ENCODE results near the gene CLGN. TPM values are rescaled to one million over a fixed set of nuclear protein-coding genes. Genes with fewer than 3 reads are reported as not detected.
"Not testable (repeated sequence)": the region's sequence is repeated elsewhere in the genome, so short reads cannot be mapped to it uniquely, and the experiment has no call there.

Gene CLGN
- total and polyA plus RNA-seq, 10 of the 15 experiments (the other 5 are each of a cell fraction or from before 2014, with no cell fraction given), result 0.11 to 1.0 (median 0.62) TPM

GRCh38 chr4:140413130-140413969 lies 14.1 kb downstream of the CLGN start:
- RAD21 ChIA-PET (ENCODE audit: unreplicated experiment); H3K27ac ChIP-seq (ENCODE audit: control insufficient read depth, insufficient read depth); BruUV-seq (replicated peaks); FAIRE-seq; POLR2A ChIA-PET; intact Hi-C loops (cut with micrococcal nuclease; ENCODE audit: unreplicated experiment); ATAC-seq; H2AFZ ChIP-seq (ENCODE audit: control insufficient read depth, low read depth, low read length); H3K4me3 ChIP-seq; in situ Hi-C loops (cut with MboI); H3K36me3 ChIP-seq (ENCODE audit: control insufficient read depth in 2 of 2, insufficient read depth in 2 of 2, low read length in 1 of 2); H4K20me1 ChIP-seq (ENCODE audit: control insufficient read depth, insufficient read depth); H3K27me3 ChIP-seq (replicated peaks in 1 of 2; ENCODE audit: control insufficient read depth in 2 of 2, insufficient read depth in 2 of 2, low read length in 1 of 2); H3K4me2 ChIP-seq (ENCODE audit: control insufficient read depth, insufficient read depth); DNase-seq (ENCODE audit: low read depth, low spot score); H3K9ac ChIP-seq (ENCODE audit: control insufficient read depth, insufficient read depth, low read length); H3K79me2 ChIP-seq (ENCODE audit: control insufficient read depth, insufficient read depth, low read length); H3K9me3 ChIP-seq (replicated peaks; ENCODE audit: control insufficient read depth, insufficient read depth, low read length); H3K4me1 ChIP-seq (ENCODE audit: control insufficient read depth, insufficient read depth, low read length): not testable (repeated sequence)
- SMC1A ChIA-PET (ENCODE audit: uncharacterized antibody, unreplicated experiment), result interaction anchor here (1.5 kb wide), 1 partner anchor 470 kb away, joined by 3 read pairs; no protein-coding TSS in a partner anchor
- CTCF ChIA-PET, result interaction anchor here (0.9 kb wide), 1 partner anchor 51 kb away, joined by 3 read pairs; no protein-coding TSS in a partner anchor
- WGBS (ENCODE audit: insufficient coverage, insufficient replicate concordance, low lambda C conversion rate, missing lambda C conversion rate), result 78% methylated on average over 27 of the region's 32 CpGs

GRCh38 chr4:140408974-140409373 lies 18.5 kb downstream of the CLGN start:
- TF ChIP-seq JUNB (IDR thresholded peaks at IDR 0.05) (no peak), RFX5 (IDR thresholded peaks at IDR 0.05; ENCODE audit: low read depth, low read length) (no peak), CHD4 (IDR thresholded peaks at IDR 0.05) (no peak)
- TF ChIP-seq, protein P1, sequence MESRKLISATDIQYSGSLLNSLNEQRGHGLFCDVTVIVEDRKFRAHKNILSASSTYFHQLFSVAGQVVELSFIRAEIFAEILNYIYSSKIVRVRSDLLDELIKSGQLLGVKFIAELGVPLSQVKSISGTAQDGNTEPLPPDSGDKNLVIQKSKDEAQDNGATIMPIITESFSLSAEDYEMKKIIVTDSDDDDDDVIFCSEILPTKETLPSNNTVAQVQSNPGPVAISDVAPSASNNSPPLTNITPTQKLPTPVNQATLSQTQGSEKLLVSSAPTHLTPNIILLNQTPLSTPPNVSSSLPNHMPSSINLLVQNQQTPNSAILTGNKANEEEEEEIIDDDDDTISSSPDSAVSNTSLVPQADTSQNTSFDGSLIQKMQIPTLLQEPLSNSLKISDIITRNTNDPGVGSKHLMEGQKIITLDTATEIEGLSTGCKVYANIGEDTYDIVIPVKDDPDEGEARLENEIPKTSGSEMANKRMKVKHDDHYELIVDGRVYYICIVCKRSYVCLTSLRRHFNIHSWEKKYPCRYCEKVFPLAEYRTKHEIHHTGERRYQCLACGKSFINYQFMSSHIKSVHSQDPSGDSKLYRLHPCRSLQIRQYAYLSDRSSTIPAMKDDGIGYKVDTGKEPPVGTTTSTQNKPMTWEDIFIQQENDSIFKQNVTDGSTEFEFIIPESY (IDR thresholded peaks at IDR 0.05), result no peak
- TF ChIP-seq, protein P2, sequence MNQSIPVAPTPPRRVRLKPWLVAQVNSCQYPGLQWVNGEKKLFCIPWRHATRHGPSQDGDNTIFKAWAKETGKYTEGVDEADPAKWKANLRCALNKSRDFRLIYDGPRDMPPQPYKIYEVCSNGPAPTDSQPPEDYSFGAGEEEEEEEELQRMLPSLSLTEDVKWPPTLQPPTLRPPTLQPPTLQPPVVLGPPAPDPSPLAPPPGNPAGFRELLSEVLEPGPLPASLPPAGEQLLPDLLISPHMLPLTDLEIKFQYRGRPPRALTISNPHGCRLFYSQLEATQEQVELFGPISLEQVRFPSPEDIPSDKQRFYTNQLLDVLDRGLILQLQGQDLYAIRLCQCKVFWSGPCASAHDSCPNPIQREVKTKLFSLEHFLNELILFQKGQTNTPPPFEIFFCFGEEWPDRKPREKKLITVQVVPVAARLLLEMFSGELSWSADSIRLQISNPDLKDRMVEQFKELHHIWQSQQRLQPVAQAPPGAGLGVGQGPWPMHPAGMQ (IDR thresholded peaks at IDR 0.05; ENCODE audit: borderline replicate concordance), result no peak
- no peak overlapping the region for H2AFZ ChIP-seq (ENCODE audit: control insufficient read depth, low read depth, low read length)
- H4K20me1 ChIP-seq (ENCODE audit: control insufficient read depth, insufficient read depth), result no peaks in the 10 kb centered on the region
- intact Hi-C loops (cut with micrococcal nuclease; ENCODE audit: unreplicated experiment) (no loop called here), in situ Hi-C loops (cut with MboI) (no loop called here)
- ATAC-seq (no peak), DNase-seq (ENCODE audit: low read depth, low spot score) (no peak), FAIRE-seq (no peak)
- H3K4me1 ChIP-seq (ENCODE audit: control insufficient read depth, insufficient read depth, low read length), result no peaks in the 10 kb centered on the region
- RAD21 ChIA-PET (ENCODE audit: unreplicated experiment), result no interaction called here
- POLR2A ChIA-PET, result no interaction called here
- BruUV-seq (replicated peaks), result no TSS peak
- no peak overlapping the region for H3K27ac ChIP-seq (ENCODE audit: control insufficient read depth, insufficient read depth)
- H3K9me3 ChIP-seq (replicated peaks; ENCODE audit: control insufficient read depth, insufficient read depth, low read length), result no peaks in the 10 kb centered on the region
- H3K79me2 ChIP-seq (ENCODE audit: control insufficient read depth, insufficient read depth, low read length), result no peaks in the 10 kb centered on the region
- H3K4me2 ChIP-seq (ENCODE audit: control insufficient read depth, insufficient read depth), result no peak overlapping the region
- no peak overlapping the region for H3K9ac ChIP-seq (ENCODE audit: control insufficient read depth, insufficient read depth, low read length)
- H3K27me3 ChIP-seq (replicated peaks in 1 of 2; ENCODE audit: control insufficient read depth in 2 of 2, insufficient read depth in 2 of 2, low read length in 1 of 2), result no peaks in the 10 kb centered on the region
- H3K36me3 ChIP-seq (ENCODE audit: control insufficient read depth in 2 of 2, insufficient read depth in 2 of 2, low read length in 1 of 2), result no peaks in the 10 kb centered on the region
- SMC1A ChIA-PET (ENCODE audit: uncharacterized antibody, unreplicated experiment), result no interaction called here
- no peak overlapping the region for H3K4me3 ChIP-seq
- WGBS (ENCODE audit: insufficient coverage, insufficient replicate concordance, low lambda C conversion rate, missing lambda C conversion rate), result 0% methylated on average over 1 of the region's 1 CpG
- CTCF ChIA-PET, result no interaction called here
